Keratinocyte (primary cell): ENCODE measurements around the gene ACTR3. TPM values are rescaled to one million over a fixed set of nuclear protein-coding genes. Genes with fewer than 3 reads are reported as not detected.

Source experiments
- DNase-seq: peaks from one replicate; pipeline ENCODE4 v3.0.0-alpha.2; 2011; ENCODE audit warnings: low read depth, missing footprints, low spot score
- FAIRE-seq: peaks from 2 replicates; lab custom pipeline; 2011; peaks lifted over from hg19 to GRCh38; lab: Jason Lieb, UNC
- H2AFZ ChIP-seq: 2 replicates; pipeline ENCODE4 v1.6.0; 2012; ENCODE audit warnings: low read length, control low read depth, inconsistent platforms; ENCODE audit not compliant: control insufficient read depth
- H3K27ac ChIP-seq: 2 replicates; pipeline ENCODE4 v1.5.1; 2011; ENCODE audit warnings: low read length; ENCODE audit not compliant: control insufficient read depth, insufficient read depth
- H3K27me3 ChIP-seq: 3 replicates; pipeline ENCODE4 v1.6.0; 2011; ENCODE audit warnings: low read length; ENCODE audit not compliant: control insufficient read depth, insufficient read depth; ENCODE audit errors: extremely low read depth
- H3K36me3 ChIP-seq, 2 experiments: 2 replicates in 1 of 2; 3 replicates in 1 of 2; pipeline ENCODE4 v1.5.1; 2011; ENCODE audit warnings: low read length in 2 of 2, mild to moderate bottlenecking in 1 of 2; ENCODE audit not compliant: control insufficient read depth in 2 of 2, insufficient read depth in 2 of 2; ENCODE audit errors: extremely low read depth in 1 of 2
- H3K4me1 ChIP-seq: 3 replicates; pipeline ENCODE4 v1.5.1; 2011; ENCODE audit warnings: low read length; ENCODE audit not compliant: control insufficient read depth, insufficient read depth; ENCODE audit errors: extremely low read depth
- H3K4me2 ChIP-seq: 3 replicates; pipeline ENCODE4 v1.6.0; 2011; ENCODE audit warnings: low read depth, low read length; ENCODE audit not compliant: control insufficient read depth, insufficient read depth; ENCODE audit errors: extremely low read depth
- H3K4me3 ChIP-seq, 3 experiments: fragments of 200-600 bp in 1 of 3; sonication (generic) in 1 of 3; 2 replicates in 2 of 3; 3 replicates in 1 of 3; pipeline ENCODE4 v1.5.1; 2011 to 2016; ENCODE audit warnings: low read length in 3 of 3, mild to moderate bottlenecking in 3 of 3, control low read depth in 2 of 3, inconsistent platforms in 1 of 3, low read depth in 1 of 3, mixed read lengths in 1 of 3, mixed run types in 1 of 3, moderate library complexity in 1 of 3; ENCODE audit not compliant: control insufficient read depth in 2 of 3, insufficient read depth in 2 of 3; ENCODE audit errors: extremely low read depth in 1 of 3
- H3K79me2 ChIP-seq: 2 replicates; pipeline ENCODE4 v1.6.0; 2012; ENCODE audit warnings: low read length; ENCODE audit not compliant: control insufficient read depth, insufficient read depth
- H3K9ac ChIP-seq: 3 replicates; pipeline ENCODE4 v1.6.0; 2011; ENCODE audit warnings: low read length; ENCODE audit not compliant: control insufficient read depth, insufficient read depth; ENCODE audit errors: extremely low read depth
- H3K9me1 ChIP-seq: 3 replicates; pipeline ENCODE4 v1.6.0; 2011; ENCODE audit warnings: low read length; ENCODE audit not compliant: control insufficient read depth, insufficient read depth; ENCODE audit errors: extremely low read depth
- H3K9me3 ChIP-seq: 2 replicates; pipeline ENCODE4 v1.5.1; 2012; ENCODE audit warnings: low read depth, low read length; ENCODE audit not compliant: control insufficient read depth
- H4K20me1 ChIP-seq: 3 replicates; pipeline ENCODE4 v1.6.0; 2011; ENCODE audit warnings: low read length; ENCODE audit not compliant: control insufficient read depth, insufficient read depth; ENCODE audit errors: extremely low read depth
- CTCF ChIP-seq, 3 experiments: IDR thresholded peaks in 1 of 3; conservative IDR thresholded peaks in 1 of 3; optimal IDR thresholded peaks in 1 of 3; 2 replicates in 2 of 3; 3 replicates in 1 of 3; pipeline versions ENCODE3 to v1.5.1; 2011; ENCODE audit warnings: low read length in 3 of 3, mild to moderate bottlenecking in 3 of 3, moderate library complexity in 2 of 3, control low read depth in 1 of 3, inconsistent platforms in 1 of 3; ENCODE audit not compliant: insufficient read depth in 2 of 3; ENCODE audit errors: extremely low read depth in 1 of 3
- EZH2 ChIP-seq: IDR thresholded peaks from one replicate; pipeline ENCODE4 v1.6.1; 2012; ENCODE audit warnings: inconsistent platforms, mild to moderate bottlenecking, low read length, moderate library complexity
- dilution Hi-C: fragments of 300-500 bp; cut with MboI; formaldehyde crosslinking; loops from one replicate; pipeline ENCODE4 v1.7.0; 2020; ENCODE audit warnings: low sequenced_read_pairs; ENCODE audit not compliant: extremely low pct_ligation_motif_present
- polyA plus RNA-seq, 5 experiments: library from polyadenylated mRNA; depleted of rRNA in 3 of 5; stranded (reverse) in 3 of 5; stranded (forward) in 1 of 5; unstranded in 1 of 5; fragments of >200 nt; gene quantifications; 1 replicate in 1 of 5; 2 replicates in 3 of 5; 3 replicates in 1 of 5; pipeline versions ENCODE4 v1.2.1 to v1.2.3, GENCODE V29; 2011 to 2012; ENCODE audit warnings: missing spikeins in 2 of 5, low read depth in 1 of 5, low replicate concordance in 1 of 5

Gene ACTR3
- polyA plus RNA-seq, 1 donor (not counting 4 experiments of a cell fraction or from before 2014, with no cell fraction given): 340 TPM

DNA sequence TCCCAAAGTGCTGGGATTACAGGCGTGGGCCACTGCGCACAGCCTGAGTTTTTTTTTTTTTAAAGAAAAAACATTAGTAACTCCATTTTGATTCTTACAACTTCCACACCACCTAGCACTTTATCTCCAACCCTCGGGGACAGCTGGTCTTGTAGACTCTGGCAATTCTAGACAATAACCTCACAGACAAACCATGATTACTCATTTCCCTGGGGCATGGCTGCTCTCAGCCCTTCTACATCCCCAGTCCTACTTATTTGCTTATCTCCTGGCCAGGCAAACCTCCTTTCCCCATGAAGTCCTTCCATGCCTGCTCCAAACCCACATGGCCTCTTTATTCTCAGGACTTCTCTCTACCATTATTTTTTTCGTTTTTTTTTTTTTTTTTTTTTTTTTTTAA is 91.1 kb downstream of the ACTR3 start:
- no peak for FAIRE-seq
- no peaks in the 10 kb centered on the region for H4K20me1 ChIP-seq
- no peaks in the 10 kb centered on the region for H3K9me3 ChIP-seq
- no peaks in the 10 kb centered on the region for H3K9me1 ChIP-seq
- no peak for DNase-seq
- no peak overlapping the region for H2AFZ ChIP-seq
- H3K79me2 ChIP-seq: no peaks in the 10 kb centered on the region
- H3K27me3 ChIP-seq: no peaks in the 10 kb centered on the region
- no peak overlapping the region for H3K9ac ChIP-seq
- TF ChIP-seq EZH2 (no peak), CTCF (optimal IDR thresholded peaks at IDR 0.05 in 1 of 3, IDR thresholded peaks at IDR 0.05 in 1 of 3, conservative IDR thresholded peaks at IDR 0.05 in 1 of 3; ENCODE audit: extremely low read depth in 1 of 3, insufficient read depth in 2 of 3, low read length in 3 of 3) (no peak)
- dilution Hi-C loops: no loop called here
- H3K27ac ChIP-seq: no peak overlapping the region
- H3K4me1 ChIP-seq: peaks cover 17% of the 10 kb centered on the region
- H3K4me2 ChIP-seq: no peak overlapping the region
- no peak overlapping the region for H3K4me3 ChIP-seq
- peaks cover 6 to 8% of the 10 kb centered on the region in 2 experiments for H3K36me3 ChIP-seq

GRCh38 chr2:113981404-113982134 is 91.7 kb downstream of the ACTR3 start:
- H3K4me2 ChIP-seq: no peak overlapping the region
- dilution Hi-C loops: no loop called here

More at GRCh38 chr2:113981404-113982134, 91.7 kb downstream of the ACTR3 start:
- Histone ChIP-seq H3K4me1 (peaks cover 17% of the 10 kb centered on the region), H3K79me2 (no peaks in the 10 kb centered on the region), H3K9ac (no peak overlapping the region), H3K36me3 (peaks cover 5 to 6% of the 10 kb centered on the region in 2 experiments), H2AFZ (no peak overlapping the region), H3K9me1 (no peaks in the 10 kb centered on the region), H3K27ac (no peak overlapping the region), H3K4me3 (no peak overlapping the region), H3K27me3 (no peaks in the 10 kb centered on the region), H4K20me1 (no peaks in the 10 kb centered on the region), H3K9me3 (no peaks in the 10 kb centered on the region)
- FAIRE-seq (no peak), DNase-seq (no peak)
- TF ChIP-seq CTCF (optimal IDR thresholded peaks at IDR 0.05 in 1 of 3, IDR thresholded peaks at IDR 0.05 in 1 of 3, conservative IDR thresholded peaks at IDR 0.05 in 1 of 3; ENCODE audit: extremely low read depth in 1 of 3, insufficient read depth in 2 of 3, low read length in 3 of 3) (no peak), EZH2 (no peak)
